A204.1 (cell line): ENCODE measurements around the gene BCL2L14.
"Not testable (repeated sequence)": the region's sequence is repeated elsewhere in the genome, so short reads cannot be mapped to it uniquely, and the experiment has no call there.

Experiments used
- FAIRE-seq: peaks from 2 replicates; lab custom pipeline; 2012; peaks lifted over from hg19 to GRCh38; lab: Jason Lieb, UNC

The BCL2L14 gene

DNA sequence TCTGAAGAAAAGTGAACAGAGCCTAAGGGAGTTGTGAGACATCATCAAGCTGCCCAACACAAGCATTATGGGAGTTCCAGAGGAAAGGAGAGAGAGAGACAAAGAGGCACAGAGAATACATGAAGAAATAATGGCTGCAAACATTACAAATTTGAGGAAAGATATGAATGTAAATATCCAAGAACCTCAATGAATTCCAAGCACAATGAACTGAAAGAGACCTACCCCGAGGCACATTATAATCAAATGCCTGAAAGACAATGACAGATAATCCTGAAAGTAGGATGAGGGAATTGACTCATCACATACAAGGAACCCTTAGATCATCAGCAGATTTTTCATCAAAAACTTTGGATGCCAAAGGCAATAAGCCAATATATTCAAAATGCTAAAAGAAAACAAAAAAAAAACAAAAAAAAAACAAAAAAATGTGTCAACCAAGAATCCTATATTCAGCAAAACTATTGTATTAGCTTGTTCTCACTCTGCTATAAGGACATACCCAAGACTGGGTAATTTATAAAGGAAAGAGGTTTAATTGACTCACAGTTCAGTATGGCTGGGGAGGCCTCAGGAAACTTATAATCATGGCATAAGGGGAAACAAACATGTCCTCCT lies 37.8 kb downstream of the BCL2L14 start:
- FAIRE-seq: no peak

DNA sequence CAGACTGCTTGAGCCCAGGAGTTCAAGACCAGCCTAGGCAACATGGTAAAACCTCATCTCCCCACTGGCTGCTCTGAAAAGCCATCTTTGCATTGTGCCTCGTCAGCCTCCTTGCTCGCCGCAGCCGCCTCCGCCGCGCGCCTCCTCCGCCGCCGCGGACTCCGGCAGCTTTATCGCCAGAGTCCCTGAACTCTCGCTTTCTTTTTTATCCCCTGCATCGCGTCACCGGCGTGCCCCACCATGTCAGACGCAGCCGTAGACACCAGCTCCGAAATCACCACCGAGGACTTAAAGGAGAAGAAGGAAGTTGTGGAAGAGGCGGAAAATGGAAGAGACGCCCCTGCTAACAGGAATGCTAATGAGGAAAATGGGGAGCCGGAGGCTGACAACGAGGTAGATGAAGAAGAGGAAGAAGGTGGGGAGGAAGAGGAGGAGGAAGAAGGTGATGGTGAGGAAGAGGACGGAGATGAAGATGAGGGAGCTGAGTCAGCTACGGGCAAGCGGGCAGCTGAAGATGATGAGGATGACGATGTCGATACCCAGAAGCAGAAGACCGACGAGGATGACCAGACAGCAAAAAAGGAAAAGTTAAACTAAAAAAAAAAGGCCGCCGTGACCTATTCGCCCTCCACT lies 40.3 kb downstream of the BCL2L14 start:
- not testable (repeated sequence) for FAIRE-seq

DNA sequence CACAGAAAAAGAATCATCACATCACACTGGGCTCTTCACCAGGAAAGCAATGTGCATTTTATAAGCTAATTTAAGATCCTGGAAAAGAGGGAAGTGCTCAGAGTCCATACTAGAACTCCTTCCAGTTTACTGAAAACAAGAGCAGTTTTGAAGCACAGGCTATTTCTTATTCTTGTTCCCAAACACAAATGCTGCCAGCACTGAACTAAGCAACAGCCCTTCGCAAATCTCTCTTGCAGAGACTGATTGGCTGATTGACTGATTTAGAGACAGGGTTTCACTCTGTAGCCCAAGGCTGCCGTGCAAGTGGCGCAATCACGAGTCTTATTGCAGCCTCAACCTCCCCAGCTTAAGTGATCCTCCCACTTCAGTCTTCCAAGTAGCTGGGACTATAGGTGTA lies 44.8 kb downstream of the BCL2L14 start:
- no peak for FAIRE-seq

DNA sequence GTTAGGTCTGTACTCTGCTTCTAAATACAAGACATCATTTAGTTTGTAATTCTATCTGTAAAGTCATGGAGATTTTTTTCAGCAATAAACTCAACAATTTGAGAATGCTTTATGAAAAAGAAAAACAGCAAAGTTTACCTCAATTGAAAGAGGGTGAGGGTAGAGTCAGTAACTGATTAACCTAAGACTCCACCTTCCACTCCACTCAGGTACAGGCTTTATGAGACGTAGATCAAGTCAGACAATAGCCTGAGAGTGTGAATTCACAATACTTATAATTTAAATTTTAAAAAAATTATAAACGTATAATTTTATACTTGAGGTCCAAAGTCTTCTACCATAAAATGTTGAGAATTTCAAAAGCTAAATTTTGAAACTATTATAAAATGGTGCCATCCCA lies 45.9 kb downstream of the BCL2L14 start:
- FAIRE-seq: no peak

DNA sequence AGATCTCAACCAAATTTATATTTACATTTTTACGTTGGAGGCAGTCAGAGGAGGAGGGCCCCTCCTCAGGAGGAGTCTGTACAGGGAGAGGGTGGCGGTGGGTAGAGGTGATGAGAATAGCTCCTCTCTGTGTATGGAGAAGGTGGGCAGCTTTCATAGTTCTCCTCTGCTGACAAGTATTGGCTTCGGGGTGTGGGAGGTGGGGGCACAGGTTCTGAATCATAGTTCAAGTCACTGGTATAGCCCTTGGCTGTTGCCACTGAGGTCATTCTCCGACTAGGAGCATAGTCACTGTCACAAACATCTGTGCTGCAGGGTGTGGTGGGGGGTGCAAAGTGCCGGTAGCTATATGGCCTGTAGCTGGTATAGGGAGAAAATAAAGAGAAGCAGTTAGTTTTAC lies 50.3 kb downstream of the BCL2L14 start:
- no peak for FAIRE-seq

DNA sequence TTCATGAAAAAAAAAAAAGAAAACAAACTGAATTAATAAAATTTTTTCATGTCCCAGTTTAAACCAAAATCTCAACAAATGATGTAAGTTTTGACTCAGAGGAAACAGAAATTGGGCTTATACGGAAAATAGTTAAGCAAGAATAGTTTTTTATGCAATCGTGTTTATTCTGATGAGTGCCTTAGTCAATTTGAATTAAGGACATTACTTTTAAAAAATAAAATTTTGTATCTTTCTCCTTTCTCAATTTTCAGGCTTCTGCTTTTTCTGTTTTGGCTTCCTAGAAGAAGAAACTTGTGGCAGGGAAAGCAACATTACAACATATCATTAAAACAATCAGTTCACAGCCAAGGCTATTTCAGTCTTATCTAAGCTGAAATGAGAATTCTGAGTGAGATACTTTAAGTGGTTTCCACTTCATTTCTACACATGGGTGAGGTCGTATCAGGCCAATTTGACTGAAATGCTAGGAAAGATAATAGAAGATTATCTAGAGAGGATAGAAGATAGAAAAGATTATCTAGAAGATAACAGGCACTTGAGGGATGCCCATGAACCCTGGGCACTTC lies 52.4 kb downstream of the BCL2L14 start:
- FAIRE-seq: no peak

DNA sequence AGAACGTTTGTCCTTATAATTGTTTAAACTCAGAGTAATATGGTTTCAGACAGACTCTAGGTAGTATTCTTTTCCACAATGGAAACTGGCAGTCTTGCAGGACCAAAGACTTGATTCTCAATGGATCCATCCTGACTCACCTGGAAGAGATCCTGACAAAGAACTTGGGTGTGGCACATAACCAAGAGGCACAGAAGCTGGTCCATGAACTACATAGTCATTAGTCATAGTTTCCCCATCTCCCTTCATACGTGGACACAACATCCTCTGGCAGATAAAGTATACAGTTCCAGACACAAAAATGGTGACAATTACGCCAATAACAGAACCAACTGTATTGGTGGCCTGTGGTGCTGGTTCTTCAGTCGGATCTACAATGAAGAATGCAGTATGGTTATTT lies 55.8 kb downstream of the BCL2L14 start:
- FAIRE-seq: no peak

DNA sequence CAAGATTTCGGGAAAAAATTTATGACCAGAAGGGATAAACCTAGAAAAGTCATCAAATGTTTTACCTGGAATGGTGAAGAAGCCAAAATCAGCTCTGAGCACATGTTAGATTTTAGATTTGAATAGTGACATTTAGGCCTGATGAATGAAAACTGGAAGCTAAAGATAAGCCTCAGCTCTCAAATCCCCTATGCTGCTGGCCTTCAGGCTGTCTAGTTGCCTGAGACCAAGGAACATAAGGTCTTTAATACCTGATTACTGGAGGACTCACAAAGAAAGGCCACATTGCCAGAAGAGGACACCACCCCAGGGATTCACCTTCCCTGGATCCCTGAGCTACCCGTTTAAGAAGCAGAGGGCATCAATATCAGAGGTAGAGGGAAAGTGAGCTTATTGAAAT lies 56.6 kb downstream of the BCL2L14 start:
- no peak for FAIRE-seq

DNA sequence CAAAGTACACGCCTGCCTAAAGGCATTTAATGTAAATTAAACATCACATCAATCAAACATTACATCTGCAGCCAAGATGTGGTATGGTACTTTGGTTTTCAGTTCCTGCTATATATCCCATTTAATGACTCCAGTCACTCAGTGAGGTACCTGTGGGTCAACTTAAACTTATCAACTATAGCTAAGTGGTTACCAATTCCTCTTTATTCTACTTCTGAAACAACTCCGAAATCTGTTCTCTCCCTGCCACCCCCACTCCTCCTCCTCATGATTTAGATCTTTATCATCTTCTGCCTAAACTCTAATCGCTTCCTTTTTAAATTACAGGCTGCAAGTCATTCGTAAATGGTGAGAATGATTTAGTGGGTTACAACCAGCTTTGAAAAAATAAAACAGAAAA lies 57.9 kb downstream of the BCL2L14 start:
- no peak for FAIRE-seq

DNA sequence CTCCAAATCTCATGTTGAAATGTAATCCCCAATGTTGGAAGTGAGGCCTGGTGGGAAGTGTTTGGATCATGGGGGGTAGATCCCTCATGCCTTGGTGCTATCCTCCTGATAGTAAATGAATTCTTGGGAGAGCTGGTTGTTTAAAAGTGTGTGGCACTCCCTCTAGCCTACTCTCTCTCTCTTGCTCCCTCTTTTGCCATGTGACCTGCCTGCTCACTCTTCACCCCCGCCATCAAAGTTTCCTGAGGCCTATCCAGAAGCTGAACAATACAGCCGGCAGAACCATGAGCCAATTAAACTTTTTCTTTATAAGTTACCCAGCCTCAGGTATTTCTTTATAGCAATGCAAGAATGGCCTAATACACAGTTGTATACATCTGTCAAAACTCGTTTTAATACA lies 62.5 kb downstream of the BCL2L14 start:
- FAIRE-seq: no peak

DNA sequence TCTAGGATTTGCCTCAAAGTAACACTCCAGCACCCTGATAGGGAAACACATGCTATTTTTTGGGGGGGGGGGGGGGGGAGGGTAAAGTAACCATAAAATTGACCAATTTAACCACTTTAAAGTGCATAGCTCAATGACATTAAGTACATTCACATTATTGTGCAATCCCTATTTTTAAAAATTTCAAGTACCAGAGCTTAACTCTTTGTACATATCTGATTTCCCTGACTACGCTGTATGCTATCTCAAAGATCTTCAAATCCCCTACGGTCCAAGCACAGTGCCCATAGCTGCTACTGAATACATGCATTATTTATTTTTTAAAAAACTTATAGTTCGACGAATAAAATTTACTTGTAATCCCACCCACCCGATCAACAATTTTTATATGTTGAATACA lies 63.0 kb downstream of the BCL2L14 start:
- no peak for FAIRE-seq

DNA sequence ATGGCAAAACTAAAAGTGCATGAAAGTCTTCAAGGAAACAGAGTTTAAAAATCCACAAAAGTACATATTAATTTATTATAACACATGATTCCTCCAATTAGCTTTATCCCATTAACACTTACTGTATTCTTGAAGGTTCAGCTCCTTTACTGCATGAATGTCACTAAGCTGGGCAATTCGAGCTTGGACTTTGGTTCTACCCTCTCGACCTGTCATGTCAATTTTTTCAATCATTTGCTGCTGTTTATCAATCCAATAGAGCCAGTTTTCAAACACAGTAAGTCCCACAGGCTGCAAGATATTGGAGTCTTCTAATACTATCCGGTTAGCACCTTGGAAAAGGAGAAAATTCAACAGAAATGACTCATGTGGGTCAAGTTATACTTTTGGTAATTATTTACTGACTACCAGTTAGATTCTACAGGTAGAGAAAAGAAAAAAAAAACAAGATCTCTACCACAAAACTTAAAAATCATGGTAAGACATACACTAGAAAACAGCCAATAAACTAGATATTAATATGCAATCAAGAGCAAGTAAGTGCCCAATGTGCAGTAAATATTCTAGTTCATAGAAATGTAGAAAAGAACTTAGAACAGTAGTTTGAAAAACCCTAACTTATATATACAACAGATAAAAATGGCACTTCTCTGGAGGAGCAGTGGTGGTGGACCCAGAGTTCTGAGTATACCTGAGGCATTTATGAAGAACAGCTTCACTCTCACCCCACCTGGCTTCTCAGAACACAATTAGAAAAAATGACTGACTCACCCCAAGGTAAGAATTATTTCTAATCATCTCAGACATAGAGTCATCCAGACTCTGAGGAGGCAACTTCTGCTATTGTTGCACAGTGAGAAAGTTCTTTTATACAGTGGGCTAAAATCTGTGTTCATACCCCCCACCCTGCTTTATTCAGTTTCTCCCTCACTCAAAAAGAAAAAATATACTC lies 67.7 kb downstream of the BCL2L14 start:
- FAIRE-seq: no peak

DNA sequence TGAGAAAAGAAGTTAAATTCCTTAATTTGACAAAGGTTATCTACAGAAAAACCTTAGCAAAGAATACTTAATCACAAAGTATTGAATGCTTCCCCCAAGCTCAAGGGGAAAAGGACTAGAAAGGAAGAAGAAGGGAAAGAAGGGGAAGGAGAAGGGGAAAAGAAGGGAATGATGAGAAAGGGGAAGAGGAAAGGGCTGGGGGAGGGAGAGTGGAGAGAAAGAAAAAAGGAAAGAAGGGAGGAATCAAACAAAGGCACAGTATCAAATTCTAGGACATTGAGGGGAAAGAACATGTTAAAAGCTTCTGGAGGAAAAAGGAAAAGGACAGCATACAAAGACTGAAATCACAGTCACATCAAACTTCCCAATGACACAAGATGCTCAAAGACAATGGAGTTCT lies 70.3 kb downstream of the BCL2L14 start:
- no peak for FAIRE-seq

DNA sequence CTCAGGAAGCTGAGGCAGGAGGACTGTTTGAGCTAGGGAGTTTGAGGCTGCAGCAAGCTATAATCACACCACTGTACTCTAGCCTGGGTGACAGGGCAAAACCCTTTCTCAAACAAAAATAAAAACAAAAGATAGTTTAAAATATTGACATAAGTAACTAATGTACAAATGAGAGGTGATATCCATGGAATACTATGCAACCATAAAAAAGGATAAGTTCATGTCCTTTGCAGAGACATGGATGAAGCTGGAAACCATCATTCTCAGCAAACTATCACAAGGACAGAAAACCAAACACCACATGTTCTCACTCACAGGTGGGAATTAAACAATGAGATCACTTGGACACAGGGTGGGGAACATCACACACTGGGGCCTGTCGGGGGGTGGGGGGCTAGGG lies 73.8 kb downstream of the BCL2L14 start:
- not testable (repeated sequence) for FAIRE-seq

DNA sequence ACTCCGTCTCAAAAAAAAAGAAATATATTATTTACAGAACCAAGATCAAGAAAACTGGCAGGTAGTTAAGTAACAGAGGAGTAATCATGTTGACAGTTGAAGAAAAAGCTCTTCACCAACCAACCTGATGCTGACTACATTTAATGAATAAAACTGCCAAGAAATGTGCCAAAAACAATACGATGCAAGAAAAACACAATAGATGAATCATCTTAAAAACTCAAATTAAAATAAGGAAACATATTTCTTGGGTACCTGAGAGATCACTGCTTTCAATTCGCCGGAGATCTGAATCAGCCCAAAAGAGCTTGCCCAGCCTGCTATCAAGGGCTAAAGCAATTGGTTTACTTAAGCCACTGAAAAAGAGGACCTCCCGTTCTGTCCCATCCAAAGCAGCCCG lies 76.4 kb downstream of the BCL2L14 start:
- FAIRE-seq: no peak
